ENCODE results near the gene GJB4.

The GJB4 gene

DNA sequence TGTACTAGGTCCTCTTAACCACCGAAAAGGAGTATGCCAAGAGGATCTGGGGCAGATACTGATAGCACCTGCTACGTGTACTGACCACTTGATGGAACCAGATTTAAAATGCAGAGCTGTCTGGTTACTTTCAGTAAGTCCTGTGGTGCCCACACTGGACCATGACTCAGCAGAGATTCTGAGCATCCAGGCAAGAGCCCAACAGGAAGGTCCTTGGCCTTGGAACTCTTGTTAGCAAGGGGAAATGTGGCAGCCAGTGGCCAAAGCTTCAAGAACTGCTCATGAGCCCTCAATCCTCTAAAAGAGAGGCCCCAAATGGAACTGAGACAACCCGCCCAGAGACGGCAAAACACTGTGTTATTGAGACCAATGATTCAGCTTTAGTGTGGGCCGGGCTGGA is 8.9 kb upstream of the GJB4 start:
- no peak for DNase-seq
- TF ChIP-seq, protein P1, sequence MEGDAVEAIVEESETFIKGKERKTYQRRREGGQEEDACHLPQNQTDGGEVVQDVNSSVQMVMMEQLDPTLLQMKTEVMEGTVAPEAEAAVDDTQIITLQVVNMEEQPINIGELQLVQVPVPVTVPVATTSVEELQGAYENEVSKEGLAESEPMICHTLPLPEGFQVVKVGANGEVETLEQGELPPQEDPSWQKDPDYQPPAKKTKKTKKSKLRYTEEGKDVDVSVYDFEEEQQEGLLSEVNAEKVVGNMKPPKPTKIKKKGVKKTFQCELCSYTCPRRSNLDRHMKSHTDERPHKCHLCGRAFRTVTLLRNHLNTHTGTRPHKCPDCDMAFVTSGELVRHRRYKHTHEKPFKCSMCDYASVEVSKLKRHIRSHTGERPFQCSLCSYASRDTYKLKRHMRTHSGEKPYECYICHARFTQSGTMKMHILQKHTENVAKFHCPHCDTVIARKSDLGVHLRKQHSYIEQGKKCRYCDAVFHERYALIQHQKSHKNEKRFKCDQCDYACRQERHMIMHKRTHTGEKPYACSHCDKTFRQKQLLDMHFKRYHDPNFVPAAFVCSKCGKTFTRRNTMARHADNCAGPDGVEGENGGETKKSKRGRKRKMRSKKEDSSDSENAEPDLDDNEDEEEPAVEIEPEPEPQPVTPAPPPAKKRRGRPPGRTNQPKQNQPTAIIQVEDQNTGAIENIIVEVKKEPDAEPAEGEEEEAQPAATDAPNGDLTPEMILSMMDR (IDR thresholded peaks at IDR 0.05; ENCODE audit: low read depth, low read length, missing control alignments) = no peak
- Histone ChIP-seq H3K27ac (no peak overlapping the region), H3K4me3 (ENCODE audit: low read depth, low read length) (no peak overlapping the region), H3K27me3 (replicated peaks) (no peaks in the 10 kb centered on the region), H3K36me3 (replicated peaks) (no peaks in the 10 kb centered on the region)
- in situ Hi-C loops (cut with HindIII; ENCODE audit: low pct_ligation_motif_present, low sequenced_read_pairs) = no loop called here

GRCh38 chr1:34753163-34753562 is 6.4 kb upstream of the GJB4 start:
- Histone ChIP-seq H3K36me3 (replicated peaks) (no peaks in the 10 kb centered on the region), H3K27ac (no peak overlapping the region), H3K27me3 (replicated peaks) (no peaks in the 10 kb centered on the region), H3K4me3 (ENCODE audit: low read depth, low read length) (no peak overlapping the region)
- no peak for DNase-seq
- in situ Hi-C loops (cut with HindIII; ENCODE audit: low pct_ligation_motif_present, low sequenced_read_pairs) = no loop called here
- TF ChIP-seq, protein P1 (IDR thresholded peaks at IDR 0.05; ENCODE audit: low read depth, low read length, missing control alignments) = no peak

DNA sequence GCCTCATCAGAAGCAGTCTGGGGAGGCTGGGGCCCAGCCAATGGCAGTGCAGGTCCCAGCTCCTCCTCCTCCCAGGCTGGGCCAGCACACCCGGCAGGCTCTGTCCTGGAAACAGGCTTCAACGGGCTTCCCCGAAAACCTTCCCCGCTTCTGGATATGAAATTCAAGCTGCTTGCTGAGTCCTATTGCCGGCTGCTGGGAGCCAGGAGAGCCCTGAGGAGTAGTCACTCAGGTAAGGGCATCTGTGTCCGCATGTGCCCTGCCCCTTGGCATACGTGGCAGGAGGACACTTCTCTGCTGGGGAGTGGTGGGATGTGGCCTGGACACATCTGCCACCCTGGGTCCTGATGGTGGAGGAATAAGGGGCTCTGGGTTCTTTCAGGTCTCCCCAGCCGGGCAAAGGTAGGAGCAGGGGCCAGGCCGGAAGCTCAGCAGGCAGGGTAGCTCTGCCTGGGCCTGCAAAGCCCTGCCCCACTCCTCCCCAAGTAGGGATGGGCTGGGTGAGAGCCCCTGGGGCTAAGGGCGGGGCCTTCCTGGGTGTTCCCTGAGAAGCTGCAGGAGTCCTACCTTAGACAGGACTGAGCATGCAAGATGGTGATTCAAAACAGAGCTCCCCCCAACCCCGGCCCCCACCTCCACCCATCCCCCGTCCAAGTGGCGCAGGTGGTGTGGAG is 4.4 kb upstream of the GJB4 start, which contains the start of gene GJB5:
TSS of gene GJB5 (plus strand) at position 84 of the 674 bp plus-strand sequence. CDS start 2,284 bp downstream, outside the sequence.
- TF ChIP-seq, protein P1 (IDR thresholded peaks at IDR 0.05; ENCODE audit: low read depth, low read length, missing control alignments) = no peak
- no peak within 1 kb of the TSS for H3K4me3 ChIP-seq (ENCODE audit: low read depth, low read length)
- no peak for DNase-seq
- H3K27ac ChIP-seq = no peak within 1 kb of the TSS
- no peaks in the 10 kb centered on the region for H3K27me3 ChIP-seq (replicated peaks)
- in situ Hi-C loops (cut with HindIII; ENCODE audit: low pct_ligation_motif_present, low sequenced_read_pairs) = no loop called here
- H3K36me3 ChIP-seq (replicated peaks) = no peaks in the 10 kb centered on the region

GRCh38 chr1:34755961-34756360 is 3.6 kb upstream of the GJB4 start:
- Histone ChIP-seq H3K36me3 (replicated peaks) (no peaks in the 10 kb centered on the region), H3K27me3 (replicated peaks) (no peaks in the 10 kb centered on the region), H3K27ac (no peak overlapping the region), H3K4me3 (ENCODE audit: low read depth, low read length) (no peak overlapping the region)
- TF ChIP-seq, protein P1 (IDR thresholded peaks at IDR 0.05; ENCODE audit: low read depth, low read length, missing control alignments) = no peak
- no peak for DNase-seq
- in situ Hi-C loops (cut with HindIII; ENCODE audit: low pct_ligation_motif_present, low sequenced_read_pairs) = no loop called here

DNA sequence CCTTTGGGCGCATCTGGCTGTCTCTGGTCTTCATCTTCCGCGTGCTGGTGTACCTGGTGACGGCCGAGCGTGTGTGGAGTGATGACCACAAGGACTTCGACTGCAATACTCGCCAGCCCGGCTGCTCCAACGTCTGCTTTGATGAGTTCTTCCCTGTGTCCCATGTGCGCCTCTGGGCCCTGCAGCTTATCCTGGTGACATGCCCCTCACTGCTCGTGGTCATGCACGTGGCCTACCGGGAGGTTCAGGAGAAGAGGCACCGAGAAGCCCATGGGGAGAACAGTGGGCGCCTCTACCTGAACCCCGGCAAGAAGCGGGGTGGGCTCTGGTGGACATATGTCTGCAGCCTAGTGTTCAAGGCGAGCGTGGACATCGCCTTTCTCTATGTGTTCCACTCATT is 2.2 kb upstream of the GJB4 start:
- Histone ChIP-seq H3K27ac (no peak overlapping the region), H3K4me3 (ENCODE audit: low read depth, low read length) (no peak overlapping the region), H3K27me3 (replicated peaks) (no peaks in the 10 kb centered on the region), H3K36me3 (replicated peaks) (no peaks in the 10 kb centered on the region)
- DNase-seq = no peak
- TF ChIP-seq, protein P1 (IDR thresholded peaks at IDR 0.05; ENCODE audit: low read depth, low read length, missing control alignments) = no peak
- in situ Hi-C loops (cut with HindIII; ENCODE audit: low pct_ligation_motif_present, low sequenced_read_pairs) = no loop called here

DNA sequence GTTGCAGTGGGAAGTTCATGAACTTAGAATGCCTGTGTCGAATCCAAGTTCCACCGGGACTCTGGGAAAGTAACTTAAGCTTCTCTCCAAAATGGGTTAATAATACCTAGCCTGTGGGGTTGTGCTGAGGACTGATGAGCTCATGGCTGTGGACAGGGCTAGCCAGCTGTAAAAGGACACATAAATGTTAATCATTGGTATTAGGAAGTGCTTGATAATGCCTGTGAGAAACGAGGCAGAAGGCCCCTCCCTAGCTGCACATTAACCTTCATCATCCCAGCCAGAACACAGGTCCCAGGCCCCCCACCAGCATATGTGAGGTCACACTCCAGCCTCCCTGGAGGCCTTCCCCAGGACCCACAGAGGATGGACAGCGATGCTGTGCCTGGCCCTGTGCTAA is 789 bp upstream of the GJB4 start:
- TF ChIP-seq, protein P1 (IDR thresholded peaks at IDR 0.05; ENCODE audit: low read depth, low read length, missing control alignments) = no peak
- no peak for DNase-seq
- in situ Hi-C loops (cut with HindIII; ENCODE audit: low pct_ligation_motif_present, low sequenced_read_pairs) = no loop called here
- no peaks in the 10 kb centered on the region for H3K36me3 ChIP-seq (replicated peaks)
- no peak overlapping the region for H3K4me3 ChIP-seq (ENCODE audit: low read depth, low read length)
- no peaks in the 10 kb centered on the region for H3K27me3 ChIP-seq (replicated peaks)
- H3K27ac ChIP-seq = no peak overlapping the region
